Spleen (tissue), 7 donors: Measurements from ENCODE around the gene CD69.

Source experiments
- CTCF ChIP-seq, 11 experiments: fragments of 200-600 bp in 7 of 11; fragments of 450-650 bp in 4 of 11; sonication (generic) in 4 of 11; IDR thresholded peaks in 8 of 11; conservative IDR thresholded peaks in 3 of 11; 1 replicate in 7 of 11; 2 replicates in 4 of 11; pipeline versions ENCODE4 v1.4.0 to v1.8.0; 2016 to 2021; ENCODE audit warnings: antibody characterized with exemption in 11 of 11, inconsistent platforms in 4 of 11, mild to moderate bottlenecking in 1 of 11
- POLR2A ChIP-seq, 3 donors: fragments of 450-650 bp; IDR thresholded peaks; one replicate each; pipeline ENCODE4 v1.5.1; 2017; ENCODE audit warnings: antibody characterized with exemption in 3 of 3, mild to moderate bottlenecking in 1 of 3
- donor health status: DM: no; HTN: no; CAD: no; lungs with moderate emphysema.
- donor health status: DM: no; HTN: no; CAD: no.
- donor health status: DM: no; HTN: no; CAD: no.

- TF ChIP-seq CTCF (IDR thresholded peaks at IDR 0.05 in 8 of 11, conservative IDR thresholded peaks at IDR 0.05 in 3 of 11) (no peak), POLR2A (IDR thresholded peaks at IDR 0.05) (no peak)
These were observed 35.6 kb upstream of the CD69 start for GRCh38 chr12:9796346-9796745.
